Measurements from ENCODE around the gene DCLK1. TPM values are rescaled to one million over a fixed set of nuclear protein-coding genes. Genes with fewer than 3 reads are reported as not detected.

The DCLK1 gene
- under 1 TPM in 4 of 6 experiments, not detected in 2; 0.07 to 0.12 (median 0.10) TPM for total RNA-seq
- long read RNA-seq: 0 reads

DNA sequence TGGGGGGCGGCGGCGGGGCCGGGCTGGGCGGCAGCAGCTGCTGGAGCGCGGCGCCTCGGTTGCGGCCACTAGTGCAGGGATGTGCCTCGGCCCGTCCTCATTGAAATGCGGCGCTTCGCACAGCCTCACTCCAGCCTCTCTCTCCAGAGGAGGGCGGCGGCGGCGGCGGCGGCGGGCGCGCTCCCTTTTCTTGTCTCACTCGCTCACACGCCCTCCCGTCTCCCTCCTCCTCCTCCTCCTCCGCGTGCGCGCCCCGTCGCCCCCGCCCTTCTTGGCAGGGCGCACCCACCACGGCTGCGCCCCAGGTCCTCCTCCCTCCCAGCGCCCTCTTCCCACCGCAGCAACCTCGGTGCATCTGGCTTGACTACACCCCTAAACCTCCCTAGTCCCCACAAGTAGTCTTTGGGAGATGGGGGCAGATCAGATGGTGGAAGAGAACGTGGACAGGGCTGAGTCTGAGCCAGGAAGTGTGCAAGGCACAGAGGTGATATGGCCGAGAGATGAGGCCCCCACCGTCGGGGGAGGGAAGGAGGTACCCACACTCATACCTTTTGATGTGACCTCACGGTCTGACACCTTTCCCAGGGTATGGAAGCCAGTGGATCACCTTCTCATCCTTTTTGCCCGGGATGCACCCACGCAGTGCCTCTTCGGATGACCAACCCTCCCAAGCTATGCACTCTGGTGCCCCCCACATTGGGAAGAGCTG, at the start of gene DCLK1:
DCLK1 (minus strand) TSS at position 161 of the 709 bp plus-strand sequence.
- ATAC-seq: peak in 1 of 4 donors; percentile 26
- TF ChIP-seq, protein P1, sequence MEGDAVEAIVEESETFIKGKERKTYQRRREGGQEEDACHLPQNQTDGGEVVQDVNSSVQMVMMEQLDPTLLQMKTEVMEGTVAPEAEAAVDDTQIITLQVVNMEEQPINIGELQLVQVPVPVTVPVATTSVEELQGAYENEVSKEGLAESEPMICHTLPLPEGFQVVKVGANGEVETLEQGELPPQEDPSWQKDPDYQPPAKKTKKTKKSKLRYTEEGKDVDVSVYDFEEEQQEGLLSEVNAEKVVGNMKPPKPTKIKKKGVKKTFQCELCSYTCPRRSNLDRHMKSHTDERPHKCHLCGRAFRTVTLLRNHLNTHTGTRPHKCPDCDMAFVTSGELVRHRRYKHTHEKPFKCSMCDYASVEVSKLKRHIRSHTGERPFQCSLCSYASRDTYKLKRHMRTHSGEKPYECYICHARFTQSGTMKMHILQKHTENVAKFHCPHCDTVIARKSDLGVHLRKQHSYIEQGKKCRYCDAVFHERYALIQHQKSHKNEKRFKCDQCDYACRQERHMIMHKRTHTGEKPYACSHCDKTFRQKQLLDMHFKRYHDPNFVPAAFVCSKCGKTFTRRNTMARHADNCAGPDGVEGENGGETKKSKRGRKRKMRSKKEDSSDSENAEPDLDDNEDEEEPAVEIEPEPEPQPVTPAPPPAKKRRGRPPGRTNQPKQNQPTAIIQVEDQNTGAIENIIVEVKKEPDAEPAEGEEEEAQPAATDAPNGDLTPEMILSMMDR (IDR thresholded peaks at IDR 0.05): no peak
- TF ChIP-seq POLR2A (IDR thresholded peaks at IDR 0.05): no peak
- H3K4me1 ChIP-seq: no peaks in the 10 kb centered on the region
- no peaks in the 10 kb centered on the region for H3K36me3 ChIP-seq
- H3K4me3 ChIP-seq: peak within 1 kb of the TSS in 1 of 3 donors; percentile 4
- no peak for DNase-seq
- H3K27ac ChIP-seq: no peak within 1 kb of the TSS
- intact Hi-C loops (cut with DNase I): no loop called here
- no peaks in the 10 kb centered on the region for H3K9me3 ChIP-seq
- H3K27me3 ChIP-seq: no peaks in the 10 kb centered on the region
- 23% methylated on average over 13 of the region's 48 CpGs for WGBS (ENCODE audit: insufficient coverage, low coverage, low lambda C conversion rate, missing lambda C conversion rate)

DNA sequence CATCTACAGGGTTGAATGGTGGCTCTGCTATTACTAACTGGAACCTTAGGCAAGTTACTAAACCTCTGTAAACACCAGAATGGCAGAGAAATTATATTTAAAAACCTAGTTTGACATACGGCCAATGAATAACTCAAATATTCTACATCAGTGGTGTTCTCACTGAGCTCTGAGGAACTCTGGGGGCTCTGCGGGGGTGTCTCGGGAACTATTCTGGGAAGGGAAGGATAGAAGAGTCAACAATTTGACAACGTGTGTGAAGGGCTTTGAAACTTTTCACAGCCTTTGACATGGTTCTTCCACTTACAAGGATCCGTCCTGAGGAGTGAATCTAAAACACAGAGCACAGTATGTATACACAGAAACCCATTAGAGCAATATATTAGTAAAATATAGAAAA, 44.4 kb upstream of the DCLK1 start:
- Histone ChIP-seq H3K4me3 (no peak overlapping the region), H3K36me3 (no peaks in the 10 kb centered on the region), H3K27ac (no peak overlapping the region), H3K4me1 (no peaks in the 10 kb centered on the region), H3K27me3 (no peaks in the 10 kb centered on the region), H3K9me3 (no peaks in the 10 kb centered on the region)
- intact Hi-C loops (cut with DNase I): no loop called here
- DNase-seq (no peak), ATAC-seq (no peak)
- TF ChIP-seq, protein P1 (IDR thresholded peaks at IDR 0.05): no peak
- no peak for TF ChIP-seq POLR2A (IDR thresholded peaks at IDR 0.05)
- WGBS (ENCODE audit: insufficient coverage, low coverage, low lambda C conversion rate, missing lambda C conversion rate): 42% methylated on average over 5 of the region's 5 CpGs

DNA sequence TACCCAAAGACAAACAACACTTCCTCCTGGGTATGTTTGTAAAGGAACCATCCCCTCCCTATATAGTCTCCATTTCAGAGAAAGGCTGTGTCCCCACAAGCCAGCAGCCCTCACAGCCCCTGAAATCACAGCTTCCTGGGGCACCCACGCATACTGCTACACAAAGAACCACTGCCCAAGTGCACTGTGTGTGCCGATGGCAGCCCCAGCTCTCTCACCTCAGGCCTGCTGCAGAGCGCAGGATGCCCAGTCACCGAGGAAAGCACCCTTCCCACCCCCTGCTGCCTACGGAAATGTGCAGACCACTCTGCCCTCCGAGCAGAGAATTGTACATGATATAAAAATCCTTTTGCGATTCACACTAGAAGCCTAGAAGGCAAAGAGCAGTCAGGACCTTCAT, 43.7 kb upstream of the DCLK1 start:
- intact Hi-C loops (cut with DNase I): no loop called here
- WGBS (ENCODE audit: insufficient coverage, low coverage, low lambda C conversion rate, missing lambda C conversion rate): 51% methylated on average over 7 of the region's 7 CpGs
- no peak overlapping the region for H3K4me3 ChIP-seq
- TF ChIP-seq, protein P1 (IDR thresholded peaks at IDR 0.05): no peak
- no peak for TF ChIP-seq POLR2A (IDR thresholded peaks at IDR 0.05)
- DNase-seq (no peak), ATAC-seq (no peak)
- H3K27me3 ChIP-seq: no peaks in the 10 kb centered on the region
- no peaks in the 10 kb centered on the region for H3K4me1 ChIP-seq
- no peaks in the 10 kb centered on the region for H3K9me3 ChIP-seq
- no peak overlapping the region for H3K27ac ChIP-seq
- no peaks in the 10 kb centered on the region for H3K36me3 ChIP-seq

DNA sequence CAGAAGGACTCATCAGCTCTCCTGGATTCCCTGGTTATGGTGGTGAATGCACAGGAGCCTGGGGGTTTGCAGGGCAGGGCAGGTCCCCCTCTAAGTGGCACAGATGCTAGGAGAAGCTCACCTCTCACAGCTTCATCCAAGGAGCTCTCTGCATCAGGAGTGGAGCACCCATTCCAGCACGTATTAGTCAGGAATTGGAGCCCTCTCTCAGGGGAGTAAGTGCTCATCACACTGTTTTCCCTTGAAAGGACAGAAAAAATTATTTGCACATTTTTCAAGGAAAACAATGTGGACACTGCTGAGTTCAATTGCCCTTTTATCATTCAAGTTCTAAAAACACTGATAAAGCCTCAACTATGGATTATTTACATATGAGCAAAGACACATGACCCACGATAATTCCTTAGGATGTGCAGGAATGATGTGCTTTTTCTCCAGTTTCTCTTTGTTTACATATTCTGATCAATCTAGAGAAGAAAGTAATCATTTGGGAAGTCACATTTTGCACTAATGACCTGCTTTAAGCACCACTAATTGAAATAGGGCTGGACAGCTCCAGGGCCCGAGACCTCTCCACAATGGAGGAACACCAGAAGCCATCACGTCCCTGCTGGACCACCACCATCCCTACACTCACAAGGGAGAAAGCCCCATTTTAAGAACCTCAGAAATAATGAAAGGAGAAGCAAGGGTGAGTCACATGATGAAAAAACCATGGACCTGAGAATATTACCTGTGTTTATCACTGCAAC, 42.6 kb upstream of the DCLK1 start:
- no peak for TF ChIP-seq POLR2A (IDR thresholded peaks at IDR 0.05)
- TF ChIP-seq, protein P1 (IDR thresholded peaks at IDR 0.05): no peak
- Histone ChIP-seq H3K9me3 (no peaks in the 10 kb centered on the region), H3K4me1 (no peaks in the 10 kb centered on the region), H3K36me3 (no peaks in the 10 kb centered on the region), H3K27ac (no peak overlapping the region), H3K27me3 (no peaks in the 10 kb centered on the region), H3K4me3 (no peak overlapping the region)
- DNase-seq (no peak), ATAC-seq (no peak)
- intact Hi-C loops (cut with DNase I): no loop called here
- WGBS (ENCODE audit: insufficient coverage, low coverage, low lambda C conversion rate, missing lambda C conversion rate): 23% methylated on average over 3 of the region's 4 CpGs

All from right lobe of liver (tissue), 6 donors.